ENCODE data around the gene TMEM178B. TPM values are rescaled to one million over a fixed set of nuclear protein-coding genes. Genes with fewer than 3 reads are reported as not detected.

Gene TMEM178B
- total and polyA plus RNA-seq, 2 donors (not counting 1 experiment from before 2014, with no cell fraction given), result 0.28 to 0.96 TPM

- POLR2A ChIA-PET, result interaction anchor here (0.6 kb wide), 1 partner anchor 349 kb away, joined by 5 read pairs; no protein-coding TSS in a partner anchor
- 84% methylated on average over 9 of the region's 12 CpGs for WGBS (ENCODE audit: insufficient coverage)
- no peak for ATAC-seq (ENCODE audit: low read depth)
- Histone ChIP-seq H3K9ac (ENCODE audit: low read length) (no peak overlapping the region), H3K4me1 (ENCODE audit: control insufficient read depth in 2 of 2, insufficient read depth in 2 of 2, low read length in 2 of 2) (no peaks in the 10 kb centered on the region), H3K36me3 (replicated peaks in 1 of 2; ENCODE audit: control extremely low read depth in 1 of 2, control insufficient read depth in 1 of 2, extremely low read depth in 1 of 2, insufficient read depth in 2 of 2, low read length in 1 of 2) (no peaks in the 10 kb centered on the region), H4K20me1 (ENCODE audit: control insufficient read depth, insufficient read depth, low read length, poor library complexity, severe bottlenecking) (no peaks in the 10 kb centered on the region), H3K4me3 (ENCODE audit: control extremely low read depth in 1 of 5, extremely low read depth in 1 of 5, insufficient read depth in 1 of 5, low read depth in 2 of 5, low read length in 4 of 5) (no peak overlapping the region), H3K27ac (ENCODE audit: low read length in 2 of 2) (no peak overlapping the region), H3K9me3 (ENCODE audit: control extremely low read depth in 1 of 3, control insufficient read depth in 2 of 3, insufficient read depth in 1 of 3, low read length in 2 of 3) (peaks cover 0 to 11% (median 0%) of the 10 kb centered on the region in 3 donors), H3K79me2 (ENCODE audit: control insufficient read depth, insufficient read depth, low read length) (no peaks in the 10 kb centered on the region), H2AFZ (ENCODE audit: insufficient read depth, low read depth, low read length, poor library complexity, severe bottlenecking) (no peak overlapping the region), H3K27me3 (replicated peaks in 1 of 4; ENCODE audit: control extremely low read depth in 1 of 4, control insufficient read depth in 3 of 4, insufficient read depth in 4 of 4, low read length in 3 of 4) (no peaks in the 10 kb centered on the region), H3K4me2 (replicated peaks; ENCODE audit: low read depth, low read length, poor library complexity, severe bottlenecking) (no peak overlapping the region)
- no peak for DNase-seq
- intact Hi-C loops (cut with micrococcal nuclease), result no loop called here
- Mint-ChIP-seq H3K4me3 (no peak overlapping the region), H3K9me3 (ENCODE audit: insufficient read depth) (no peaks in the 10 kb centered on the region), H3K27ac (no peak overlapping the region), H3K27me3 (peaks cover 10% of the 10 kb centered on the region), H3K4me1 (peaks cover 17% of the 10 kb centered on the region)
- CTCF ChIA-PET, result no interaction called here
- TF ChIP-seq CTCF (IDR thresholded peaks at IDR 0.05) (no peak), EZH2 (IDR thresholded peaks at IDR 0.05; ENCODE audit: borderline replicate concordance, insufficient read depth, low read depth, low read length, poor library complexity, severe bottlenecking) (no peak)
These were observed 124.5 kb downstream of the TMEM178B start for GRCh38 chr7:141198194-141198958.

Data from B cell (primary cell).